ENCODE results near the gene FAM110A.

DNA sequence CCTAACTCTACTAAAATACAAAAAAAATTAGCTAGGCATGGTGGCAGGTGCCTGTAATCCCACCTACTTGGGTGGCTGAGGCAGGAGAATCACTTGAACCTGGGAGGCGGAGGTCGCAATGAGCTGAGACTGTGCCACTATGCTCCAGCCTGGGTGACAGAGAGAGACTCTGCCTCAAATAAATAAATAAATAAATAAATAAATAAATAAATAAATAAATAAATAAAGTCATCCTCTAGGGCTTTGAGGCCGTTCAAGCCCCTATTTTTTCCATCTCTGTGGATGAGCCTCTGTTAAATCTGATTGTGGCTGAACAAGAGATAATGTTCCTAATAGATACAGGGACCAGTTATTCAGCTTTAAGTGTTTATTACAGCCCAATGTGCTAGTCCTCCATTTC is 31.8 kb upstream of the FAM110A start:
- TF ChIP-seq, protein P1, sequence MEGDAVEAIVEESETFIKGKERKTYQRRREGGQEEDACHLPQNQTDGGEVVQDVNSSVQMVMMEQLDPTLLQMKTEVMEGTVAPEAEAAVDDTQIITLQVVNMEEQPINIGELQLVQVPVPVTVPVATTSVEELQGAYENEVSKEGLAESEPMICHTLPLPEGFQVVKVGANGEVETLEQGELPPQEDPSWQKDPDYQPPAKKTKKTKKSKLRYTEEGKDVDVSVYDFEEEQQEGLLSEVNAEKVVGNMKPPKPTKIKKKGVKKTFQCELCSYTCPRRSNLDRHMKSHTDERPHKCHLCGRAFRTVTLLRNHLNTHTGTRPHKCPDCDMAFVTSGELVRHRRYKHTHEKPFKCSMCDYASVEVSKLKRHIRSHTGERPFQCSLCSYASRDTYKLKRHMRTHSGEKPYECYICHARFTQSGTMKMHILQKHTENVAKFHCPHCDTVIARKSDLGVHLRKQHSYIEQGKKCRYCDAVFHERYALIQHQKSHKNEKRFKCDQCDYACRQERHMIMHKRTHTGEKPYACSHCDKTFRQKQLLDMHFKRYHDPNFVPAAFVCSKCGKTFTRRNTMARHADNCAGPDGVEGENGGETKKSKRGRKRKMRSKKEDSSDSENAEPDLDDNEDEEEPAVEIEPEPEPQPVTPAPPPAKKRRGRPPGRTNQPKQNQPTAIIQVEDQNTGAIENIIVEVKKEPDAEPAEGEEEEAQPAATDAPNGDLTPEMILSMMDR (conservative IDR thresholded peaks at IDR 0.05; ENCODE audit: low read length), result no peak
- no peak for TF ChIP-seq EZH2phosphoT487 (IDR thresholded peaks at IDR 0.05; ENCODE audit: borderline replicate concordance)
